LNCAP (cell line): ENCODE measurements around the gene WBP4.

ENCODE experiments used
- TF ChIP-seq, protein P1 (sequence below): fragments of 450-650 bp; IDR thresholded peaks from 2 replicates; pipeline ENCODE4 v1.5.1; 2017; ENCODE audit warnings: mild to moderate bottlenecking

WBP4 gene

DNA sequence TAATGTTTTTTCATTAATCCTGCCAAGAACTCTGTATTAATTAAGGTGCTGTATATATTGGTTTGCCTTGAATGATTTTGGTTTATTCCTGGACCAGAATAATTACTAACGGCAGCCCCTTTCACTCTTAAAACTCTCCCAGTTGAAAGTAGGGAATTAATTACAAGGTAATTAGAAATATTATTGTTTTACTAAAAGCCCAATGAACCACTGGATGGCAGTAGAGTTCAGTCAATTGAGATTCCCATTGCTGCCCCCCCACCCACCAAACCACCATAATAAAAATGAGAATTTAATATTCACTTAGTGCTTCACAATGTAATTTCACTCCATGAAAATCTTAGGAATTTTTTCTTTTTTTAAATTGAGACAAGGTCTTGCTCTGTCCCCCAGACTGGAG, 13.7 kb downstream of the WBP4 start:
- TF ChIP-seq, protein P1, sequence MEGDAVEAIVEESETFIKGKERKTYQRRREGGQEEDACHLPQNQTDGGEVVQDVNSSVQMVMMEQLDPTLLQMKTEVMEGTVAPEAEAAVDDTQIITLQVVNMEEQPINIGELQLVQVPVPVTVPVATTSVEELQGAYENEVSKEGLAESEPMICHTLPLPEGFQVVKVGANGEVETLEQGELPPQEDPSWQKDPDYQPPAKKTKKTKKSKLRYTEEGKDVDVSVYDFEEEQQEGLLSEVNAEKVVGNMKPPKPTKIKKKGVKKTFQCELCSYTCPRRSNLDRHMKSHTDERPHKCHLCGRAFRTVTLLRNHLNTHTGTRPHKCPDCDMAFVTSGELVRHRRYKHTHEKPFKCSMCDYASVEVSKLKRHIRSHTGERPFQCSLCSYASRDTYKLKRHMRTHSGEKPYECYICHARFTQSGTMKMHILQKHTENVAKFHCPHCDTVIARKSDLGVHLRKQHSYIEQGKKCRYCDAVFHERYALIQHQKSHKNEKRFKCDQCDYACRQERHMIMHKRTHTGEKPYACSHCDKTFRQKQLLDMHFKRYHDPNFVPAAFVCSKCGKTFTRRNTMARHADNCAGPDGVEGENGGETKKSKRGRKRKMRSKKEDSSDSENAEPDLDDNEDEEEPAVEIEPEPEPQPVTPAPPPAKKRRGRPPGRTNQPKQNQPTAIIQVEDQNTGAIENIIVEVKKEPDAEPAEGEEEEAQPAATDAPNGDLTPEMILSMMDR: peak; percentile 56

DNA sequence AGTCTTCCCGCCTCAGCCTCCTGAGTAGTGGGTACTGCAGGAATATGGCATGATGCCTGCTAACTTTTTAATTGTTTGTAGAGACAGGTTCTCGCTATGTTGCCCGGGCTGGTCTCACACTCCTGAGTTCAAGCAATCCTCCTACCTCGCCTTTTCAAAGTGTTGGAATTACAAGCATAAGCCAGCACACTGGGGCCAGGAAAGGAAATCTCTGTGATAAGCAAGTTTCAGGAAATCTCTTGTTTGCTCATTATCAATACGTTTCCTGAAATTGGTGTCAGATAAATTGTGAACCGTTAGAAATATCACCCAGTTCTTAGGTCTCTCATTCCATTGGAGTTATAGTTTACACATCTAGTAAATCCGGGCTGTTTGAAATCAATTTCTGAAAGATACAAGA, 14.2 kb downstream of the WBP4 start:
- TF ChIP-seq, protein P1: no peak

DNA sequence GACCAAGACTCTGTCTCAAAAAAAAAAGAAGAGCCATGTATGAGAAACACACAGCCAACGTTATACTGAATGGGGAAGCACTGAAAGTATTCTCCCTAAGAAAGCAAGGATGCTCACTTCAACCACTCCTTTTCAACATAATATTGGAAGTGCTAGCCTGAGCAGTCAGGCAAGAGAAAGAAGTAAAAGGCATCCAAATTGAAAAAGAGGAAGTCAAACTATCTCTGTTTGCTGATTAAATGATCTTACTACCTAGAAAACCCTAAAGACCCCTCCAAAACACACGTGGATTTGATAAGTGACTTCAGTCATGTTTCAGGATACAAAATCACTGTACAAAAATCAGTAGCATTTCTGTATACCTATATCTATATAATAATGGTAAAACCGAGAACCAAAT, 16.2 kb downstream of the WBP4 start:
- TF ChIP-seq, protein P1: no peak

DNA sequence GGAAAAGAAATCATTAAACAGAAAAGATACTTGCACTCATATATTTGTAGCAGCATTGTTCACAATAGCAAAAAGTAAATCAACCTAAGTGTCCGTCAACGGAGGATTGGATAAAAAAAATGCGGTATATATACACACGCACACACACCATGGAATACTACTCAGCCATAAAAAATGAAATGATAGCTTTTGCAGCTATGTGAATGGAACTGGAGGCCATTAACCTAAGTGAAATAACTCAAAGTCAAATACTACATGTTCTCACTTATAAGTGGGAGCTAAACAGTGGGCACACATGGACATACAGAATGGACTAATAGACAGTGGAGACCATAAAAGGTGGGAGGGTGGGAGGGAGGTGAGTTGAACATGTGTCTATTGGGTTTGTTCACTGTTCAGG, 18.4 kb downstream of the WBP4 start:
- TF ChIP-seq, protein P1: no peak

DNA sequence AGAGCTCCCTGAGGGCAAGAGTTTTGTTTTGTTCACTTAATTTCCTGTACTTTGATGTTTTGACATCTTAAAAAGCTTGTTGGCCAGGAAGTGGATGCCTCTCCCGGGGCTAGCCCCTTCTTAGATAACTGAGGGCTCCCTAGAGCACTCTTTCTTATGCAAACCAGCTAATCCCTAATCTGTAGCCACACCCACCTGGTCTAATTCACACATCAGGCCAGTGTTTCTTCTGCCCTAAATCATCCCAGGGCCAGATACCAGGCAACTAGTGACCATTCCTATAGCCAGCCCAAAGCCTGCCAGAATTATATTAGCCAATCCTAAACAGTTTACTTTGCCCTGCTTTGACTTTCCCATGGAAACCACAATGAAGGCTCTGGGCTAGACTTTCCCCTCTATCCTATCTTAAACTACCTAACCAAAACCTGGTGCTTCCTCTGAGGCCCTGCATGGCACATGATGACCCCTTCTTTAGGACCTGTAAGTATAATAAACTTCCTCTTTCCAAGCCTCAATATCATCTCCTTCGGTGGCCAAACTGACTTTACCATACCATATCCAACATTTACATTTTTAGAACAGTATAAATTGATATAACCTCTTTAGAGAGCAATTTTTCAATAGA, 24.8 kb downstream of the WBP4 start:
- TF ChIP-seq, protein P1: no peak

DNA sequence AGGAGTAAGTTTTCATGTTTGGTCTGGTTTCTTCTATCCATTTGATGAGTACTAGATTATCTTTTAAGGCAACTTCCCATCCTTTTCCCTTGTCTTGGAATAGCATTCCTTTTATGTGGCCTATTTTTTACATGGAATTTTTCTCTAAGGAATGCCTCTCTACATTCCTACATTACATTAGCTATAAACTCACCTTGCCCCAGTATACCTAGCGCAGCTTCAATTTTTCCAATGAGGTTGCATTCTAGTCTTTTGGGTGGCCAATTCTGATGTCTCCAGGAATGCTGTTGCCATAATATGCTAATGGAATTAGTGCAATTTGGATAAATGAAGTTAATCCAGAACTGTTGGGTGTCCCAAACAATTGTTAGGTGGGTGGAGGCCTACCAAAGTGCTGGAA, 37.5 kb downstream of the WBP4 start:
- TF ChIP-seq, protein P1: no peak

DNA sequence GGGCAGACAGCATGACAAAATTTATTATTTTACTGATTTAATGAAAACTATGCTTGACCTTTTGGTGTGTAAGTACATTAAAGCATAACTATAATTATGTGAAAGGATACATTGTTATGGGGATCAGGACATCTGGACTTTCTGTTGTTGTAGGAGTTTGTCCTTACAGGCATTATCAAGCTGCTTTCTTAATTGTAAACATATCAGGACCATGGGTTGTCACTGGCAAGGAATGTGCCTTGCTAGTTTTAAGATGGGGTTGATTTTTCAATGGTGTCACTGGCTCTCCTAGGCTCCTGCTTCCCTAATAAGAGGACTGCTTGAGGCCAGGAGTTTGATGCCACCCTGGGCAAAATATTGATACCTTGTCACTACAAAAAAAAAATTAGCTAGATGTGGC, 38.7 kb downstream of the WBP4 start:
- TF ChIP-seq, protein P1: no peak

DNA sequence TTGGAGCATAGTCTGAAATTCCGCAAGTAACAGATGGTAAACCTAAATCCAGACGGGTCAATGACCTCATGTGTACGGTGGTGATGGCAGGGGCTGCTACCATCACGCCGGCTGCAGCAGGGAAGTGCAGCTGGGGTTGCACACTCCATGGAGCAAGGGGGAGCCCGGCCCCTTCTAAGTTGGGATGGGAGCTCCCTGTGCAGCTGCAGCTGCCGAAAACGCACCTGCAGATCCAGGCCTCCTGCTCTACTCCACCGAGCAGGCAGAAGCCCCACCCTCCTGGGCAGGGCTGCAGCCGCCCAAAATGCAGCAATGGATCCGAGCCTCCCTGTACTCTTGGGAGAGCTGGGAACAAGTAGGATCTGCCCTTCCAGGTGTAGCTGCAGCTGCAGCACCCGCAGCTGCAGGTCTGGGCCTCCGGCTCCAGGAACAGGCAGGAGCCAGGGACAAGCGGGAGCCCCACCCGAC, 45.8 kb downstream of the WBP4 start:
- TF ChIP-seq, protein P1: no peak
